Panc1 (cell line): ENCODE data around the gene INAFM1. TPM values are rescaled to one million over a fixed set of nuclear protein-coding genes. Genes with fewer than 3 reads are reported as not detected.

ENCODE experiments used
- ATAC-seq: fragments of 200-7000 bp; cut with Tn5 transposase; 2 replicates; pipeline ENCODE4 v1.9.1; 2020; ENCODE audit warnings: mild to moderate bottlenecking, moderate library complexity
- BruUV-seq: library from RNA; stranded (reverse); fragments of 400-500 nt; replicated peaks from 2 replicates; lab custom pipeline; 2021; lab: Mats Ljungman, UMichigan
- CTCF ChIA-PET: fragments of 300-600 bp; sonication (Branson Sonifier 250); formaldehyde crosslinking; loops from one replicate; lab custom pipeline; 2022; ENCODE audit warnings: antibody characterized with exemption; lab: Charles Lee
- POLR2A ChIA-PET: fragments of 300-600 bp; sonication (Branson Sonifier 250); formaldehyde crosslinking; loops from one replicate; lab custom pipeline; 2022; ENCODE audit warnings: antibody characterized with exemption; lab: Charles Lee
- DNase-seq: peaks from one replicate; pipeline ENCODE4 v3.0.0-alpha.2; 2010; ENCODE audit warnings: low read depth, low spot score
- H3K27ac ChIP-seq: 2 replicates; pipeline ENCODE4 v1.5.1; 2011; ENCODE audit warnings: mild to moderate bottlenecking, low read length, inconsistent platforms
- H3K27me3 ChIP-seq: fragments of 200-500 bp; sonication (Bioruptor generic); 2 replicates; pipeline ENCODE4 v1.6.0; 2014; ENCODE audit warnings: low read length, inconsistent platforms; ENCODE audit not compliant: control insufficient read depth, insufficient read depth
- H3K36me3 ChIP-seq: fragments of 200-500 bp; sonication (Bioruptor generic); 2 replicates; pipeline ENCODE4 v1.5.1; 2014; ENCODE audit warnings: inconsistent platforms, mild to moderate bottlenecking, low read length, moderate library complexity; ENCODE audit not compliant: control insufficient read depth, insufficient read depth
- H3K4me1 ChIP-seq: 2 replicates; pipeline ENCODE4 v1.5.1; 2011; ENCODE audit warnings: inconsistent platforms, mild to moderate bottlenecking, low read length, moderate library complexity; ENCODE audit not compliant: control insufficient read depth, insufficient read depth
- H3K4me3 ChIP-seq, 2 experiments: 2 replicates each; pipeline ENCODE4 v1.5.1; 2011 to 2012; ENCODE audit warnings: low read depth in 2 of 2, low read length in 2 of 2, mild to moderate bottlenecking in 2 of 2, inconsistent platforms in 1 of 2, moderate library complexity in 1 of 2
- H3K9me3 ChIP-seq: fragments of 200-500 bp; sonication (Bioruptor generic); 2 replicates; pipeline ENCODE4 v1.5.1; 2014; ENCODE audit warnings: low read depth, mild to moderate bottlenecking, inconsistent platforms, low read length, moderate library complexity; ENCODE audit not compliant: control insufficient read depth, insufficient read depth
- CTCF ChIP-seq: fragments of 450-650 bp; IDR thresholded peaks from 2 replicates; pipeline ENCODE4 v1.5.1; 2017; ENCODE audit warnings: mild to moderate bottlenecking
- POLR2AphosphoS5 ChIP-seq: IDR thresholded peaks from 2 replicates; pipeline ENCODE4 v1.6.1; 2012; ENCODE audit warnings: mild to moderate bottlenecking, low read depth, low read length, moderate library complexity
- REST ChIP-seq, 2 experiments: IDR thresholded peaks; 2 replicates each; pipeline ENCODE4 v1.6.1; 2011 to 2012; ENCODE audit warnings: low read depth in 2 of 2, control low read depth in 1 of 2, low read length in 1 of 2, mild to moderate bottlenecking in 1 of 2, moderate library complexity in 1 of 2; ENCODE audit not compliant: insufficient read depth in 1 of 2
- SIN3A ChIP-seq: IDR thresholded peaks from 2 replicates; pipeline ENCODE4 v1.6.1; 2012; ENCODE audit warnings: low read depth, mild to moderate bottlenecking, low read length, moderate library complexity, borderline replicate concordance; ENCODE audit not compliant: insufficient read depth
- TCF7L2 ChIP-seq: IDR thresholded peaks from 2 replicates; pipeline ENCODE4 v1.6.1; 2011; ENCODE audit warnings: mild to moderate bottlenecking, low read depth, low read length, inconsistent platforms
- in situ Hi-C: cut with HindIII; loops from 2 replicates; pipeline ENCODE4 v1.10.0; 2016; ENCODE audit warnings: low sequenced_read_pairs, low pct_unique_long_range_greater_than_20kb
- intact Hi-C: fragments of 100-400 bp; cut with micrococcal nuclease; formaldehyde crosslinking; loops from one replicate; pipeline ENCODE4 v1.10.0; 2022; ENCODE audit not compliant: unreplicated experiment
- total RNA-seq: library from RNA; stranded (reverse); gene quantifications from one replicate; pipeline ENCODE4 v1.2.1, GENCODE V29; 2021; ENCODE audit not compliant: unreplicated experiment

The INAFM1 gene
- total RNA-seq, 1 experiment from 2014 or later = 13.1 TPM

- Histone ChIP-seq H3K27me3 (no peaks in the 10 kb centered on the region), H3K9me3 (no peaks in the 10 kb centered on the region), H3K4me1 (peaks cover 20% of the 10 kb centered on the region), H3K27ac (peak overlapping the region; percentile 59), H3K36me3 (no peaks in the 10 kb centered on the region; the same call in 1 of the 2 replicates), H3K4me3 (peak overlapping the region; percentile 65 to 78)
- TSS peak; percentile 87 for BruUV-seq
- in situ Hi-C loops (no loop called here), intact Hi-C loops (loop anchor here (10.0 kb wide), 1 partner anchor 185 kb away; the partner anchor contains the start of gene TMEM160)
- no peak for TF ChIP-seq SIN3A
- TF ChIP-seq POLR2AphosphoS5 = no peak
- no peak for TF ChIP-seq CTCF
- TF ChIP-seq REST (IDR thresholded peaks at IDR 0.05; ENCODE audit: insufficient read depth in 1 of 2, low read depth in 2 of 2, low read length in 1 of 2) = no peak
- no peak for TF ChIP-seq TCF7L2
- DNase-seq (no peak), ATAC-seq (no peak)
- ChIA-PET POLR2A (no interaction called here), CTCF (no interaction called here)
Observed at GRCh38 chr19:47229676-47230053, 45.0 kb upstream of the INAFM1 start.

- peak; percentile 77 for TF ChIP-seq SIN3A
- peak; percentile 96 for TF ChIP-seq CTCF
- TF ChIP-seq REST (IDR thresholded peaks at IDR 0.05; ENCODE audit: insufficient read depth in 1 of 2, low read depth in 2 of 2, low read length in 1 of 2) = no peak
- no peak for TF ChIP-seq POLR2AphosphoS5
- TF ChIP-seq TCF7L2 = no peak
- no peaks in the 10 kb centered on the region; the same call in 1 of the 2 replicates for H3K36me3 ChIP-seq
- ChIA-PET CTCF (no interaction called here), POLR2A (no interaction called here)
- no peak for ATAC-seq
- no peak for DNase-seq
- peak overlapping the region; percentile 59 for H3K27ac ChIP-seq
- no peaks in the 10 kb centered on the region for H3K9me3 ChIP-seq
- H3K27me3 ChIP-seq = no peaks in the 10 kb centered on the region
- peak overlapping the region; percentile 65 to 78 for H3K4me3 ChIP-seq
- intact Hi-C loops = no loop called here
- H3K4me1 ChIP-seq = peaks cover 20% of the 10 kb centered on the region
- BruUV-seq = no TSS peak
- in situ Hi-C loops = no loop called here
Observed at GRCh38 chr19:47230054-47230920, 44.4 kb upstream of the INAFM1 start.
